Measurements from ENCODE around the gene TMEM62. TPM values are rescaled to one million over a fixed set of nuclear protein-coding genes. Genes with fewer than 3 reads are reported as not detected.

Gene TMEM62
- total RNA-seq, 2 experiments from 2014 or later, result 24.2 to 27.4 TPM

GRCh38 chr15:43105778-43106485 lies 27.5 kb upstream of the TMEM62 start, which contains the start of gene UBR1:
TSS of gene UBR1 (minus strand) at chr15:43106038. CDS start at chr15:43106022, 16 bp downstream.
- H3K36me3 ChIP-seq (ENCODE audit: insufficient read depth, low read length), result peaks cover 33% of the 10 kb centered on the region
- no peaks in the 10 kb centered on the region for H4K20me1 ChIP-seq (ENCODE audit: insufficient read depth, low read length)
- DNase-seq (ENCODE audit: low spot score), result peak; percentile 97
- H2AFZ ChIP-seq (ENCODE audit: low read length), result peak within 1 kb of the TSS; percentile 95
- BruUV-seq (replicated peaks), result no TSS peak
- ChIA-PET POLR2A (interaction anchor here (0.6 to 1.5 kb wide), 8 partner anchors 9 to 1816 kb away, joined by 3 to 6 read pairs (median 3); no protein-coding TSS in a partner anchor), CTCF (ENCODE audit: unreplicated experiment) (no interaction called here)
- H3K27ac ChIP-seq (ENCODE audit: low read depth, low read length, poor library complexity, severe bottlenecking), result peak within 1 kb of the TSS; percentile 66
- peaks cover 51% of the 10 kb centered on the region for H3K79me2 ChIP-seq (ENCODE audit: insufficient read depth, low read depth, low read length)
- H3K9me2 ChIP-seq (ENCODE audit: insufficient read depth, low read length), result no peaks in the 10 kb centered on the region
- peak within 1 kb of the TSS; percentile 91 for H3K4me3 ChIP-seq (ENCODE audit: low read depth, low read length, poor library complexity, severe bottlenecking)
- peaks cover 20% of the 10 kb centered on the region for H3K4me1 ChIP-seq (ENCODE audit: insufficient read depth, low read length, poor library complexity, severe bottlenecking)
- TF ChIP-seq EZH2phosphoT487 (IDR thresholded peaks at IDR 0.05; ENCODE audit: borderline replicate concordance, low read depth, low read length) (no peak), CTCF (conservative IDR thresholded peaks at IDR 0.05; ENCODE audit: low read length) (no peak)
- H3K4me2 ChIP-seq (ENCODE audit: low read length), result peak within 1 kb of the TSS; percentile 84
- no peaks in the 10 kb centered on the region for H3K9me3 ChIP-seq (ENCODE audit: low read length)
- intact Hi-C loops (cut with micrococcal nuclease; ENCODE audit: unreplicated experiment), result loop anchor here (1.0 kb wide), 1 partner anchor 27 kb away; the partner anchor contains the start of gene TMEM62

- no peak for TF ChIP-seq EZH2phosphoT487 (IDR thresholded peaks at IDR 0.05; ENCODE audit: borderline replicate concordance, low read depth, low read length)
- no peak for TF ChIP-seq CTCF (conservative IDR thresholded peaks at IDR 0.05; ENCODE audit: low read length)
- Histone ChIP-seq H3K4me1 (ENCODE audit: insufficient read depth, low read length, poor library complexity, severe bottlenecking) (peaks cover 20% of the 10 kb centered on the region), H3K79me2 (ENCODE audit: insufficient read depth, low read depth, low read length) (peaks cover 46% of the 10 kb centered on the region), H3K9me2 (ENCODE audit: insufficient read depth, low read length) (no peaks in the 10 kb centered on the region), H3K9me3 (ENCODE audit: low read length) (no peaks in the 10 kb centered on the region), H3K4me3 (ENCODE audit: low read depth, low read length, poor library complexity, severe bottlenecking) (peak overlapping the region; percentile 91), H4K20me1 (ENCODE audit: insufficient read depth, low read length) (no peaks in the 10 kb centered on the region), H3K27ac (ENCODE audit: low read depth, low read length, poor library complexity, severe bottlenecking) (peak overlapping the region; percentile 66), H3K36me3 (ENCODE audit: insufficient read depth, low read length) (peaks cover 28% of the 10 kb centered on the region), H3K4me2 (ENCODE audit: low read length) (peak overlapping the region; percentile 72), H2AFZ (ENCODE audit: low read length) (peak overlapping the region; percentile 95; the same call in 1 of the 2 replicates)
- CTCF ChIA-PET (ENCODE audit: unreplicated experiment), result no interaction called here
- intact Hi-C loops (cut with micrococcal nuclease; ENCODE audit: unreplicated experiment), result loop anchor here (1.0 kb wide), 1 partner anchor 27 kb away; the partner anchor contains the start of gene TMEM62
- BruUV-seq (replicated peaks), result TSS peak; percentile 99
- no peak for DNase-seq (ENCODE audit: low spot score)
- POLR2A ChIA-PET, result interaction anchor here (0.6 to 1.5 kb wide), 9 partner anchors 9 to 561 kb away, joined by 3 to 6 read pairs (median 3); no protein-coding TSS in a partner anchor
Measured at GRCh38 chr15:43106486-43106829, 26.9 kb upstream of the TMEM62 start.

GRCh38 chr15:43107751-43108150 lies 25.6 kb upstream of the TMEM62 start:
- Histone ChIP-seq H3K9me2 (ENCODE audit: insufficient read depth, low read length) (no peaks in the 10 kb centered on the region), H2AFZ (ENCODE audit: low read length) (no peak overlapping the region), H3K4me1 (ENCODE audit: insufficient read depth, low read length, poor library complexity, severe bottlenecking) (peaks cover 20% of the 10 kb centered on the region), H3K27ac (ENCODE audit: low read depth, low read length, poor library complexity, severe bottlenecking) (no peak overlapping the region), H3K36me3 (ENCODE audit: insufficient read depth, low read length) (peaks cover 16% of the 10 kb centered on the region), H3K9me3 (ENCODE audit: low read length) (no peaks in the 10 kb centered on the region), H3K79me2 (ENCODE audit: insufficient read depth, low read depth, low read length) (peaks cover 37% of the 10 kb centered on the region), H4K20me1 (ENCODE audit: insufficient read depth, low read length) (no peaks in the 10 kb centered on the region), H3K4me2 (ENCODE audit: low read length) (no peak overlapping the region), H3K4me3 (ENCODE audit: low read depth, low read length, poor library complexity, severe bottlenecking) (no peak overlapping the region)
- intact Hi-C loops (cut with micrococcal nuclease; ENCODE audit: unreplicated experiment), result no loop called here
- TF ChIP-seq EZH2phosphoT487 (IDR thresholded peaks at IDR 0.05; ENCODE audit: borderline replicate concordance, low read depth, low read length) (no peak), CTCF (conservative IDR thresholded peaks at IDR 0.05; ENCODE audit: low read length) (no peak)
- BruUV-seq (replicated peaks), result no TSS peak
- no peak for DNase-seq (ENCODE audit: low spot score)
- POLR2A ChIA-PET, result interaction anchor here (1.1 to 1.5 kb wide), 2 partner anchors 15 to 17 kb away, joined by 3 to 5 read pairs; no protein-coding TSS in a partner anchor
- CTCF ChIA-PET (ENCODE audit: unreplicated experiment), result no interaction called here
